Gastroesophageal sphincter (tissue), 3 donors: ENCODE data around the gene TADA2A.

Experiments used
- CTCF ChIP-seq, 4 experiments: fragments of 200-600 bp in 2 of 4; fragments of 450-650 bp in 2 of 4; sonication (generic) in 1 of 4; IDR thresholded peaks; one replicate each; pipeline ENCODE4 v1.5.1; 2017 to 2019; ENCODE audit warnings: antibody characterized with exemption in 4 of 4, mild to moderate bottlenecking in 2 of 4, moderate library complexity in 2 of 4
- EP300 ChIP-seq: sonication (generic); formaldehyde crosslinking; IDR thresholded peaks from one replicate; pipeline ENCODE4 v1.6.1; 2017; ENCODE audit warnings: antibody characterized with exemption, mild to moderate bottlenecking
- POLR2A ChIP-seq, 2 donors: fragments of 450-650 bp; IDR thresholded peaks; one replicate each; pipeline ENCODE4 v1.6.1; 2017; ENCODE audit warnings: antibody characterized with exemption in 2 of 2, mild to moderate bottlenecking in 2 of 2, moderate library complexity in 1 of 2
- POLR2AphosphoS5 ChIP-seq: sonication (generic); formaldehyde crosslinking; IDR thresholded peaks from one replicate; pipeline ENCODE4 v1.6.1; 2017; ENCODE audit warnings: antibody characterized with exemption

GRCh38 chr17:37513711-37514110, 107.0 kb downstream of the TADA2A start:
- no peak for TF ChIP-seq POLR2AphosphoS5
- no peak for TF ChIP-seq EP300
- TF ChIP-seq CTCF (IDR thresholded peaks at IDR 0.05) = no peak
- no peak for TF ChIP-seq POLR2A (IDR thresholded peaks at IDR 0.05)
